ENCODE data around the gene STKLD1. TPM values are rescaled to one million over a fixed set of nuclear protein-coding genes. Genes with fewer than 3 reads are reported as not detected.
A peak's percentile ranks its signal among the peaks of the same experiment; 100 is the strongest.

Gene STKLD1
- total and polyA plus RNA-seq, 2 donors: 0.32 to 1.1 TPM

- Histone ChIP-seq H3K4me1 (ENCODE audit: insufficient read depth) (peaks cover 1% of the 10 kb centered on the region), H3K36me3 (ENCODE audit: insufficient read depth) (peaks cover 9% of the 10 kb centered on the region), H3K27ac (ENCODE audit: low read depth) (no peak overlapping the region), H3K4me3 (ENCODE audit: low read depth, low read length) (no peak overlapping the region)
- 79% methylated on average over 5 of the region's 5 CpGs for WGBS
- no peak for DNase-seq (ENCODE audit: extremely low spot score)
Measured at GRCh38 chr9:133339641-133340040, 36.5 kb upstream of the STKLD1 start.

- Histone ChIP-seq H3K36me3 (ENCODE audit: insufficient read depth) (peaks cover 9% of the 10 kb centered on the region), H3K27ac (ENCODE audit: low read depth) (no peak overlapping the region), H3K4me3 (ENCODE audit: low read depth, low read length) (no peak overlapping the region), H3K4me1 (ENCODE audit: insufficient read depth) (no peaks in the 10 kb centered on the region)
- WGBS: 75% methylated on average over 3 of the region's 3 CpGs
- DNase-seq (ENCODE audit: extremely low spot score): no peak
Measured at GRCh38 chr9:133340256-133340655, 35.9 kb upstream of the STKLD1 start.

GRCh38 chr9:133340916-133341315 is 35.2 kb upstream of the STKLD1 start:
- no peak overlapping the region for H3K4me3 ChIP-seq (ENCODE audit: low read depth, low read length)
- no peaks in the 10 kb centered on the region for H3K4me1 ChIP-seq (ENCODE audit: insufficient read depth)
- DNase-seq (ENCODE audit: extremely low spot score): no peak
- 89% methylated on average over 13 of the region's 13 CpGs for WGBS
- peaks cover 9% of the 10 kb centered on the region for H3K36me3 ChIP-seq (ENCODE audit: insufficient read depth)
- H3K27ac ChIP-seq (ENCODE audit: low read depth): no peak overlapping the region

GRCh38 chr9:133341369-133342068 is 34.6 kb upstream of the STKLD1 start:
- 87% methylated on average over 15 of the region's 15 CpGs for WGBS
- peaks cover 9% of the 10 kb centered on the region for H3K36me3 ChIP-seq (ENCODE audit: insufficient read depth)
- H3K4me1 ChIP-seq (ENCODE audit: insufficient read depth): no peaks in the 10 kb centered on the region
- DNase-seq (ENCODE audit: extremely low spot score): no peak
- H3K4me3 ChIP-seq (ENCODE audit: low read depth, low read length): no peak overlapping the region
- H3K27ac ChIP-seq (ENCODE audit: low read depth): no peak overlapping the region

- Histone ChIP-seq H3K4me3 (ENCODE audit: low read depth, low read length) (no peak overlapping the region), H3K4me1 (ENCODE audit: insufficient read depth) (no peaks in the 10 kb centered on the region), H3K27ac (ENCODE audit: low read depth) (no peak overlapping the region), H3K36me3 (ENCODE audit: insufficient read depth) (peaks cover 9% of the 10 kb centered on the region)
- DNase-seq (ENCODE audit: extremely low spot score): no peak
- 74% methylated on average over 12 of the region's 12 CpGs for WGBS
Measured at GRCh38 chr9:133342069-133342406, 34.1 kb upstream of the STKLD1 start.

DNA sequence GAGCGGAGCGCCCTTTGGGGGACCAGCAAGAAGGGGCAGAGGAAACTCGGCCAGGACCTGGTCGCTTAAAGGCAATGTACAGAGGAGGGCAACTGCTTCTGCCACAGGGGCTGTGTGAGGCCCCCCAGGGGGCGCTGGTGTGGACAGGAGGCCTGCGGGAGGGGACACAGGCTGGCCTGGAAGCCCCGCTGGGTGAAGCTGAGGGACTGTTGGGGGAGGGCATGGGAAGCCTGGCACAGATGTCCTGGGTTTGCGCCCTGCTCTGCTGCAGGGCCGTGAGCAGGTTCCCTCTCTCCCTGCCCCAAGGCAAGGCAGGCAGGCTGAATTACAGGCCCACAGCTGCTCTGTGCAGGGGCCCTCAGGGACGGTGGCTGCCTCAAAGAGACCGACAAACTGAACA is 33.6 kb upstream of the STKLD1 start:
- WGBS: 82% methylated on average over 11 of the region's 11 CpGs
- Histone ChIP-seq H3K27ac (ENCODE audit: low read depth) (no peak overlapping the region), H3K4me1 (ENCODE audit: insufficient read depth) (no peaks in the 10 kb centered on the region), H3K36me3 (ENCODE audit: insufficient read depth) (peaks cover 9% of the 10 kb centered on the region), H3K4me3 (ENCODE audit: low read depth, low read length) (no peak overlapping the region)
- no peak for DNase-seq (ENCODE audit: extremely low spot score)

DNA sequence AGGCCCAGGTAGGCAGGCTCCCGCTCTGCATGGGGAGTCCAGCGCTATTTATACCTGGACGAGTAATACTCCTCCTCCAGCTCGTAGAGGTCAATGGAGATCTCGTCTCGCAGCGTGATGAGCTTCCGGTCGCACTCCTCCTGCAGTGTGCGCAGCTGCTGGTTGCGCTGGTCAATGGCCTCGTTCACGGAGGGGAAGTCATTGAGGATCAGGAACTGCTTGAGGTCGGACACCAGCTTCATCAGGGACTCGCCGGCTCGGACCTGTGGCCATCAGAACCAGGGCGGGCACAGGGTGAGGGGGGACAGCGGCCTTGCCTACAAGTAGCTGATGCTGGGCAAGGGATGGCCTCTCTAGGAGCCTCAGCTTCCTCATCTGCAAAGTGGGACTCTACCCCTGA is 32.1 kb upstream of the STKLD1 start:
- DNase-seq (ENCODE audit: extremely low spot score): no peak
- Histone ChIP-seq H3K4me3 (ENCODE audit: low read depth, low read length) (no peak overlapping the region), H3K4me1 (ENCODE audit: insufficient read depth) (no peaks in the 10 kb centered on the region), H3K36me3 (ENCODE audit: insufficient read depth) (peaks cover 9% of the 10 kb centered on the region), H3K27ac (ENCODE audit: low read depth) (no peak overlapping the region)
- 95% methylated on average over 19 of the region's 19 CpGs for WGBS

- Histone ChIP-seq H3K36me3 (ENCODE audit: insufficient read depth) (peaks cover 11% of the 10 kb centered on the region), H3K4me1 (ENCODE audit: insufficient read depth) (no peaks in the 10 kb centered on the region), H3K4me3 (ENCODE audit: low read depth, low read length) (no peak overlapping the region), H3K27ac (ENCODE audit: low read depth) (no peak overlapping the region)
- WGBS: 94% methylated on average over 12 of the region's 12 CpGs
- no peak for DNase-seq (ENCODE audit: extremely low spot score)
Measured at GRCh38 chr9:133344979-133345378, 31.2 kb upstream of the STKLD1 start.

GRCh38 chr9:133345596-133345995 is 30.6 kb upstream of the STKLD1 start:
- Histone ChIP-seq H3K36me3 (ENCODE audit: insufficient read depth) (peaks cover 11% of the 10 kb centered on the region), H3K4me1 (ENCODE audit: insufficient read depth) (no peaks in the 10 kb centered on the region), H3K4me3 (ENCODE audit: low read depth, low read length) (no peak overlapping the region), H3K27ac (ENCODE audit: low read depth) (no peak overlapping the region)
- 93% methylated on average over 6 of the region's 6 CpGs for WGBS
- DNase-seq (ENCODE audit: extremely low spot score): no peak

- Histone ChIP-seq H3K4me3 (ENCODE audit: low read depth, low read length) (peak overlapping the region; percentile 77), H3K36me3 (ENCODE audit: insufficient read depth) (peaks cover 13% of the 10 kb centered on the region), H3K27ac (ENCODE audit: low read depth) (no peak overlapping the region), H3K4me1 (ENCODE audit: insufficient read depth) (no peaks in the 10 kb centered on the region)
- no peak for DNase-seq (ENCODE audit: extremely low spot score)
- 56% methylated on average over 15 of the region's 15 CpGs for WGBS
Measured at GRCh38 chr9:133346021-133346785, 30.0 kb upstream of the STKLD1 start.

DNA sequence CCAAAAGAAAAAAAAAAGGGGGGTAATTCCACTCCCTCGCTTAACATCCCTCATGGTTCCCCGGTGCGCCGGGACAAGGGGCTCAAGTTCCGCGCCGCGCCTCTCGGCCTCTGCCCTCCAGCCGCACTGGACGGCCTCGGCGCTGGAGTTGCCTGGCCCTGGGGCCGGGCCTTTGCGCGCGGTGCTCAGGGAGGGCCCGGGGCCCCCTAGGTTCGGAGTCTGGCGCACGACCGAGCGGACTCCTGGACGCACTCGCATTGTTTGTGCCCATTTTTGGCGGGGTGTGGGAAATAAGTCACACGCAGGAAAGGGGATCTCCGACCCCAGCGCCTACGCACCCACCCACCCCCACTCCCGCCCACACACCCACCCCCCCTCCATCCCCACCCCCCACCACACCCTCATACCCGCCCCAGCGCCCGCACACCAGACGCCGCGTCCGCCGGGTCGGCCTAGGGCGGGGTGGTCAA is 28.6 kb upstream of the STKLD1 start:
- WGBS: under 1% methylated on average over 41 of the region's 41 CpGs
- H3K36me3 ChIP-seq (ENCODE audit: insufficient read depth): peaks cover 13% of the 10 kb centered on the region

DNA sequence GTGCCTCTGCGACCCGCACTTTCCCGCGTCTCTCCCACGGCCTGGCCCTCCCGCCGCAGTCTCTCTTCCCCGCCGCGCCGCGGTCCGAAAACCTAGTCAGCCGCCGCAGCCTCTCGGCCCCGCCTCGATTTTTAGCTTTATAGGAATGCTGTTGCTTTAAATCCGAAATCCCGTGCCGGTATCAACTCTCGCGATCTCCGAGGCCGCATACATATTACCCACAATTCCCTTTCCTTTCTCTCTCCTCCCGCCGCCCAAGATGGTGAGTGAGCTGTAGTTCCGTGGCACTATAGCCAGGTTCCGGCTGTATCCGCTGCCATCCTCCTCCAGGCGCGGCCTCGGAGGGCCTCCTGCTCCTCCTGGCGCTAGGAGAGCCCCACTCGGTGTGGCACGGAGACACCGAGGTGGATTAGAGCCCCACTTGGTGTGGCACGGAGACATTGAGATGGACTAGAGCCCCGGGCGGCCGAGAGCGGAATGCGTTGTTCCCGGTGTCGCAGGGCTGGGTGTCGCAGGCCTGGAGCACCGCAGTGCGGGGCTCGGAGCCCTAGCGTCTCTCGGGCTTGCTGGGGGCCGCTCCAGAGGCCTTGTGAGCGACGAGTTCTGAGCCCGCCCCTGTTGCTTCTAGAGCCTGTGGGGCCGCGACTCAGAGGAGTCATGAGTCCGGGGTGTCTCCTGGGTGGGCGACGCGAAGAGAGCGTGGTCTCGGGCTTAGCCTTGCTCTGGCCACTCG is 28.0 kb upstream of the STKLD1 start, which contains the start of the genes MED22 and RPL7A:
TSS of gene MED22 (minus strand) at position 147 of the 733 bp plus-strand sequence. CDS start 1,469 bp downstream, outside the sequence.
TSS of gene RPL7A (plus strand) at position 234 of the 733 bp plus-strand sequence. CDS start at position 260, 26 bp downstream.
- peak within 1 kb of the TSS; percentile 77 for H3K4me3 ChIP-seq (ENCODE audit: low read depth, low read length)
- peak within 1 kb of the TSS; percentile 85 for H3K27ac ChIP-seq (ENCODE audit: low read depth)
- under 1% methylated on average over 64 of the region's 64 CpGs for WGBS
- DNase-seq (ENCODE audit: extremely low spot score): peak; percentile 94
- peaks cover 12% of the 10 kb centered on the region for H3K36me3 ChIP-seq (ENCODE audit: insufficient read depth)
- H3K4me1 ChIP-seq (ENCODE audit: insufficient read depth): no peaks in the 10 kb centered on the region

More for the DNA sequence above, 28.6 kb upstream of the STKLD1 start:
- H3K4me3 ChIP-seq (ENCODE audit: low read depth, low read length): peak overlapping the region; percentile 77
- peak overlapping the region; percentile 70 for H3K27ac ChIP-seq (ENCODE audit: low read depth)
- no peaks in the 10 kb centered on the region for H3K4me1 ChIP-seq (ENCODE audit: insufficient read depth)
- DNase-seq (ENCODE audit: extremely low spot score): no peak

GRCh38 chr9:133348718-133349573 is 27.2 kb upstream of the STKLD1 start:
- DNase-seq (ENCODE audit: extremely low spot score): no peak
- Histone ChIP-seq H3K4me3 (ENCODE audit: low read depth, low read length) (peak overlapping the region; percentile 77), H3K36me3 (ENCODE audit: insufficient read depth) (peaks cover 11% of the 10 kb centered on the region), H3K4me1 (ENCODE audit: insufficient read depth) (no peaks in the 10 kb centered on the region), H3K27ac (ENCODE audit: low read depth) (peak overlapping the region; percentile 85)
- WGBS: 18% methylated on average over 25 of the region's 25 CpGs
